ENCODE data around the gene NSUN4. TPM values are rescaled to one million over a fixed set of nuclear protein-coding genes. Genes with fewer than 3 reads are reported as not detected.
A peak's percentile ranks its signal among the peaks of the same experiment; 100 is the strongest.
"Not testable (repeated sequence)": the region's sequence is repeated elsewhere in the genome, so short reads cannot be mapped to it uniquely, and the experiment has no call there.

NSUN4 gene
- total RNA-seq, 2 donors from 2014 or later, result 24.0 to 43.8 TPM

- H3K27ac Mint-ChIP-seq; H3K27me3 Mint-ChIP-seq; H3K9me3 Mint-ChIP-seq; H3K36me3 Mint-ChIP-seq; DNase-seq (ENCODE audit: low spot score); H3K4me3 Mint-ChIP-seq; ATAC-seq: not testable (repeated sequence)
- H3K4me1 Mint-ChIP-seq (ENCODE audit: low read depth in 2 of 2), result peaks cover 25 to 31% of the 10 kb centered on the region in 2 donors
Observed at GRCh38 chr1:46337409-46337808, 3.2 kb upstream of the NSUN4 start.

DNA sequence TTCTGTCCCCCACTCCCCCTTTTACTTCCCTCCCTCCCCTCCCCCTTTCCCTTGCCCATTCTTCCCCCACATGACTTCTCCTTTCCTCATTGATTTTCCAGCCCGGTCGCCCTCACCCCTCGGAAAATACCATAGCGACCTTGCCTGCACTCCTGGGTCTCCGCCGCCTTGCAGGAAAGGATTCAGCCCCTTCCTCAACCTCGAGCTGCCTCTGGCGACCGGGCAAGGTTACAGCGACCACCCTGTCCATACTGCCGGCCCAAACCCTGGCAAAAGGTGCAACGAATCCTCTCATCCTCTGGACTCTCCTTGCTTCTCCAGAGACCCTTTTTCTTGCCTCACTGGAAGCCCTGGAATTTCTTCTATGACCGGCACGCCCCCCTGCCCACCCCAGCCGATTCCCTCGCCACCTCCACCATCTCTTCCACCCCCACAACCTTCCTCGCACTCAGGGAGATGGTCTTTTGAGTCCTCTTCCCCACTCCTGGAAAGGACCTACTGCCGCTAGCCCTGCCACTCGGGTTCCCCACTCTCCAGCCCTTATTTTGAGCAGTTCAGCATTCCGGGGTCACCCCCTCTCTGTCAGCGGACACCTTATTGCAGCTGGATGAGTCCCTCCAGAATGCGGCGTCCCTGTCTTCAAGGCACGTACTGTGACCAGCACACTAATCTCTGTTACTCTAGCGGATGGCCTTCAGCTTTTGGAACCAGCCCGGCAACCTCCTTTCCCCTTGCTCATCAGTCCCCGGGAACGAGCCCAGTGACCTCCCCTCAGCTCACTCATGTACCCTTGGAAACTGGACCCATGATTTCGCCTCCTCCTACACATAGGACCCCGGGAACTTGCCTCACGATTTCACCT lies 846 bp downstream of the NSUN4 start:
- H3K27ac Mint-ChIP-seq, result peak overlapping the region; percentile 98 to 100
- no peak for DNase-seq (ENCODE audit: low spot score)
- H3K36me3 Mint-ChIP-seq, result peaks cover 5% of the 10 kb centered on the region
- ATAC-seq, result no peak
- H3K4me3 Mint-ChIP-seq, result peak overlapping the region; percentile 98
- H3K4me1 Mint-ChIP-seq (ENCODE audit: low read depth in 2 of 2), result peaks cover 37 to 49% of the 10 kb centered on the region in 2 donors
- H3K9me3 Mint-ChIP-seq, result no peaks in the 10 kb centered on the region
- no peaks in the 10 kb centered on the region for H3K27me3 Mint-ChIP-seq

GRCh38 chr1:46342084-46342656 lies 1.6 kb downstream of the NSUN4 start:
- Mint-ChIP-seq H3K36me3 (peaks cover 5% of the 10 kb centered on the region), H3K4me3 (peak overlapping the region; percentile 98), H3K27ac (peak overlapping the region; percentile 98 to 100), H3K27me3 (no peaks in the 10 kb centered on the region), H3K4me1 (ENCODE audit: low read depth in 2 of 2) (peaks cover 40 to 49% of the 10 kb centered on the region in 2 donors), H3K9me3 (no peaks in the 10 kb centered on the region)
- ATAC-seq (no peak), DNase-seq (ENCODE audit: low spot score) (no peak)

- no peak for DNase-seq (ENCODE audit: low spot score)
- Mint-ChIP-seq H3K4me3 (peak overlapping the region; percentile 98), H3K27ac (peak overlapping the region; percentile 98 to 100), H3K36me3 (peaks cover 7% of the 10 kb centered on the region), H3K27me3 (no peaks in the 10 kb centered on the region), H3K9me3 (no peaks in the 10 kb centered on the region), H3K4me1 (ENCODE audit: low read depth in 2 of 2) (peaks cover 43 to 50% of the 10 kb centered on the region in 2 donors)
- no peak for ATAC-seq
Observed at GRCh38 chr1:46342677-46343350, 2.2 kb downstream of the NSUN4 start.

DNA sequence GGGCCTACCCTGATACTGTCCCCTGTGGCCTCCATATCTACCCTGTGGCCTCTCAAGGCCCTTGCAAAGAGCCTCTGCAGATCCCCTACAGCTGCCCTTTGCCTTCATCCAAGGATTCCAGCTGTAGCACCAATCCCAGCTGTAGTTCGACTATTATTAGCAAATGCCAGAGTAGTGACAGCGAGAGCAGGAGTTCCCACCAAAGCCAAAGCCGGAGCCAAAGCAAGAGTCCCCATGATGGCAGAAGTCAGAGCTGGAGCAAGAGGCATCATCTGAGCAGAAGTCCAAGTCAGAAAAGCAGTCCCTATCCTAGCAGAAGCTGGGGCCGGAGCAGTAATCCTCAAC lies 2.7 kb downstream of the NSUN4 start:
- Mint-ChIP-seq H3K27ac (peak overlapping the region; percentile 98 to 100), H3K4me1 (ENCODE audit: low read depth in 2 of 2) (peaks cover 47 to 55% of the 10 kb centered on the region in 2 donors)

GRCh38 chr1:46343705-46344104 lies 3.1 kb downstream of the NSUN4 start:
- H3K27me3 Mint-ChIP-seq, result no peaks in the 10 kb centered on the region
- DNase-seq (ENCODE audit: low spot score) (no peak), ATAC-seq (no peak)
- no peaks in the 10 kb centered on the region for H3K9me3 Mint-ChIP-seq
- H3K36me3 Mint-ChIP-seq, result peaks cover 10% of the 10 kb centered on the region
- H3K4me3 Mint-ChIP-seq, result no peak overlapping the region
- H3K4me1 Mint-ChIP-seq (ENCODE audit: low read depth in 2 of 2), result peaks cover 46 to 53% of the 10 kb centered on the region in 2 donors
- H3K27ac Mint-ChIP-seq, result no peak overlapping the region

More for the DNA sequence above, 2.7 kb downstream of the NSUN4 start:
- H3K27me3 Mint-ChIP-seq, result no peaks in the 10 kb centered on the region
- peaks cover 10% of the 10 kb centered on the region for H3K36me3 Mint-ChIP-seq
- H3K9me3 Mint-ChIP-seq, result no peaks in the 10 kb centered on the region
- no peak for DNase-seq (ENCODE audit: low spot score)
- no peak for ATAC-seq
- no peak overlapping the region for H3K4me3 Mint-ChIP-seq

- ATAC-seq, result no peak
- no peaks in the 10 kb centered on the region for H3K27me3 Mint-ChIP-seq
- H3K9me3 Mint-ChIP-seq, result no peaks in the 10 kb centered on the region
- peaks cover 43 to 49% of the 10 kb centered on the region in 2 donors for H3K4me1 Mint-ChIP-seq (ENCODE audit: low read depth in 2 of 2)
- H3K27ac Mint-ChIP-seq, result peak overlapping the region in 1 of 2 donors; percentile 12
- no peak for DNase-seq (ENCODE audit: low spot score)
- peaks cover 10% of the 10 kb centered on the region for H3K36me3 Mint-ChIP-seq
- no peak overlapping the region for H3K4me3 Mint-ChIP-seq
Observed at GRCh38 chr1:46344481-46344880, 3.9 kb downstream of the NSUN4 start.

DNA sequence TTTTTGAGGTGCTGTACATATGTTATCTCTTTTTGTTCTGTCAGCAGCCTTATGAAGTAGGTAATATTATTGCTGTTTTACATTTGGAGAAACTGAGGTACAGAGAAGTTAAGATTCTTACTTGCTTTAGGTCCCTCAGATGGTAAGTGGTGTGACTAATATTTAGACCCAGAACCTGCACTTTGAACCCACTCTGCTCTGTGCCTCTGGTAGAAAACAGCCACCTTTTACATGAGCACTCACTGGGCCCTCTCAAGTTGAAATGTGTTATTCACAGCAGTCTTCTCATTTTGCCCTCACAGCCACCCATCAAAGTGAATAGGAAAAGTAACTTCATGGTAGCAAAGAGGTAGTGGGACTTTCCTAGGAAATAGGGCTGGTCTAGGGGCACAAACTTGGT lies 4.7 kb downstream of the NSUN4 start:
- no peaks in the 10 kb centered on the region for H3K27me3 Mint-ChIP-seq
- DNase-seq (ENCODE audit: low spot score) (no peak), ATAC-seq (no peak)
- H3K4me3 Mint-ChIP-seq, result no peak overlapping the region
- H3K36me3 Mint-ChIP-seq, result peaks cover 10% of the 10 kb centered on the region
- no peaks in the 10 kb centered on the region for H3K9me3 Mint-ChIP-seq
- no peak overlapping the region for H3K27ac Mint-ChIP-seq
- H3K4me1 Mint-ChIP-seq (ENCODE audit: low read depth in 2 of 2), result peaks cover 40 to 44% of the 10 kb centered on the region in 2 donors

GRCh38 chr1:46352363-46352762 lies 11.8 kb downstream of the NSUN4 start:
- Mint-ChIP-seq H3K36me3 (peaks cover 5% of the 10 kb centered on the region), H3K9me3 (no peaks in the 10 kb centered on the region), H3K4me3 (no peak overlapping the region), H3K27ac (no peak overlapping the region), H3K4me1 (ENCODE audit: low read depth in 2 of 2) (peaks cover 6 to 7% of the 10 kb centered on the region in 2 donors), H3K27me3 (no peaks in the 10 kb centered on the region)
- DNase-seq (ENCODE audit: low spot score) (no peak), ATAC-seq (no peak)

- not testable (repeated sequence) for H3K36me3 Mint-ChIP-seq; H3K4me3 Mint-ChIP-seq; H3K4me1 Mint-ChIP-seq (ENCODE audit: low read depth in 2 of 2); H3K27me3 Mint-ChIP-seq; H3K9me3 Mint-ChIP-seq; DNase-seq (ENCODE audit: low spot score); H3K27ac Mint-ChIP-seq; ATAC-seq
Observed at GRCh38 chr1:46355920-46356319, 15.3 kb downstream of the NSUN4 start.

DNA sequence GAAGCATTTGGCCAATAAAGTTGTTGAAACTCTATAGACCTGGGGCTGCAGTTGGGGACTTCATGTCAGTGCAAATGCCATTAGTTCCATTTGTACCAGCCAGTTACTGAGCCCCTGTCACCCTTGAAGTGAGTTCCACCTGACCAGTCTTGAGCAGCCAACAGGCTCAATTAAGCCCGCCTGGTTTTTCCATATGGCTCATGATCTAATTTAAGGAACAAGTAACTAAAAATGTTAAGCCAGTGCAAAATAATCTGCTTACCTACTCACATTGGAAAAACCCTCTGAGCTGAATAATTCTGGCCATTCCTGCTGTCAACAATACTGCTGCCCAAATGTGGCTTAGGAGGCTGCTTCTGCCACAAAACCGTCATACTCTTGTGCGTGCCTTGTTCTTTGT lies 21.6 kb downstream of the NSUN4 start:
- Mint-ChIP-seq H3K4me1 (ENCODE audit: low read depth in 2 of 2) (peaks cover 0 to 3% of the 10 kb centered on the region in 2 donors), H3K27ac (no peak overlapping the region), H3K36me3 (peaks cover 19% of the 10 kb centered on the region)

DNA sequence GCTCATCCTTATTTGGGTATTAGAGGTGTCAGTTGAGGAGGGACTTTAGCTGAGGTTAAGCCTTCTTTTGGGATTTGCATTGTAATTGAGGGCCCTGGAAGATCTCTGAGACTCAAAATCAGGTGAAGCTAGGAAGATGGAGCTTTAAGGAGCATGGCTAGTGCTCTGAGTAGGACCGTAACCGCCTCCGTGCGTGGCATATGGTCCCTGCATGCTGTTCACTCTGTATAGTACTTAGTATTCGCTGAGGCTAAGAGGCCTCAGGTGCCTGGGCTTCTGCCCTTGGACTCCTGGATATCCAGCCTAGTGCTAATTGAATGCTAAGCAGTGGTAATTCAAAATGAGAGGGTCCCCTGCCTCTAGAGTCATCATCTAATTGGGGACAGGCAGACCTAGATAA lies 22.5 kb downstream of the NSUN4 start:
- H3K36me3 Mint-ChIP-seq, result peaks cover 19% of the 10 kb centered on the region
- H3K27ac Mint-ChIP-seq, result peak overlapping the region in 1 of 2 donors; percentile 4
- no peaks in the 10 kb centered on the region for H3K9me3 Mint-ChIP-seq
- no peak overlapping the region for H3K4me3 Mint-ChIP-seq
- DNase-seq (ENCODE audit: low spot score) (no peak), ATAC-seq (no peak)
- no peaks in the 10 kb centered on the region for H3K27me3 Mint-ChIP-seq
- peaks cover 0 to 3% of the 10 kb centered on the region in 2 donors for H3K4me1 Mint-ChIP-seq (ENCODE audit: low read depth in 2 of 2)

More for the DNA sequence above, 21.6 kb downstream of the NSUN4 start:
- Mint-ChIP-seq H3K9me3 (no peaks in the 10 kb centered on the region), H3K27me3 (no peaks in the 10 kb centered on the region), H3K4me3 (no peak overlapping the region)
- ATAC-seq (no peak), DNase-seq (ENCODE audit: low spot score) (no peak)

DNA sequence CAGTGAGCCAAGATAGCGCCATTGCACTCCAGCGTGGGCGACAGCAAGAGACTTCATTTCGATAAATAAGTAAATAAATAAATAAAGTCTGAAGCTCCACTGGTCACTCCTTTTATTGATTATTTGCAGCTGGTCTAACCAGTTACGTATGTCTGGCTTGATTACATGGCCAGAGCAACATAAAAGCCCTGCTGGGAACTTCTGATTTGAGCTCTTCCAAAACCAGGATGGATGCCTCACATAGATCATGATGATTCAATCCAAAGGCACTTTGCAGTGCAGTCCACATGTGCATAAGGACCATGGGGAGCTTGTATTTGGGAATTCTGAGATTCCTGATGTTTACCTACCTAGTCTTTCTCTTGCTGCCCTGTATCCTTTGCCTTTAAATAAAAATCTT lies 24.0 kb downstream of the NSUN4 start:
- ATAC-seq, result no peak
- H3K9me3 Mint-ChIP-seq, result no peaks in the 10 kb centered on the region
- peaks cover 26% of the 10 kb centered on the region for H3K36me3 Mint-ChIP-seq
- no peak overlapping the region for H3K27ac Mint-ChIP-seq
- no peak overlapping the region for H3K4me3 Mint-ChIP-seq
- H3K27me3 Mint-ChIP-seq, result no peaks in the 10 kb centered on the region
- DNase-seq (ENCODE audit: low spot score), result no peak
- H3K4me1 Mint-ChIP-seq (ENCODE audit: low read depth in 2 of 2), result peaks cover 3 to 5% of the 10 kb centered on the region in 2 donors

DNA sequence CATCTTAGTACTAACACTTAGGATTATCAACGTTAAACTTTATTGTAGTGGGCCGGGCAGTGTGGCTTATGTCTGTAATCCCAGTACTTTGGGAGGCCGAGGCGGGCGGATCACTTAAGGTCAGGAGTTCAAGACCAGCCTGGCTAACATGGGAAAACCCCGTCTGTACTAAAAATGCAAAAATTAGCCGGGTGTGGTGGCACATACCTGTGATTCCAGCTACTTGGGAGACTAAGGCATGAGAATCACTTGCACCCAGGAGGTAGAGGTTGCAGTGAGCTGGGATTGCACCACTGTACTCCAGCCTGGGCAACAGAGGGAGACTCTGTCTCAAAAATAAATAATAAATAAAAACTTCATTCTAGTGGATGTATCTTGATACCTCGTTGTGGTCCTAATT lies 25.2 kb downstream of the NSUN4 start:
- peaks cover 21% of the 10 kb centered on the region for H3K36me3 Mint-ChIP-seq
- not testable (repeated sequence) for H3K4me1 Mint-ChIP-seq (ENCODE audit: low read depth in 2 of 2); H3K4me3 Mint-ChIP-seq; DNase-seq (ENCODE audit: low spot score); H3K9me3 Mint-ChIP-seq; H3K27me3 Mint-ChIP-seq; ATAC-seq; H3K27ac Mint-ChIP-seq
